Heart left ventricle (tissue), 16 donors: ENCODE measurements around the gene CORO1C. TPM values are rescaled to one million over a fixed set of nuclear protein-coding genes. Genes with fewer than 3 reads are reported as not detected.

Experiments used
- ATAC-seq, 4 donors: fragments of 200-7000 bp; cut with Tn5 transposase; one replicate each; pipeline ENCODE4 v1.9.1; 2020 to 2022; ENCODE audit warnings: moderate library complexity in 4 of 4, mild to moderate bottlenecking in 3 of 4, moderate number of reproducible peaks in 1 of 4
- DNase-seq, 5 donors: peaks; one replicate each; pipeline ENCODE4 v3.0.0-alpha.2; 2020
- H3K27ac ChIP-seq, 12 donors: fragments of 200-600 bp; sonication (generic) in 4 of 12; one replicate each; pipeline versions ENCODE4 v1.5.0 to v1.8.0; 2016 to 2022; ENCODE audit warnings: mild to moderate bottlenecking in 2 of 12
- H3K27me3 ChIP-seq, 9 donors: fragments of 200-600 bp; sonication (generic) in 2 of 9; one replicate each; pipeline versions ENCODE4 v1.5.1 to v1.8.0; 2016 to 2022; ENCODE audit warnings: mild to moderate bottlenecking in 3 of 9
- H3K36me3 ChIP-seq, 9 donors: fragments of 200-600 bp; sonication (generic) in 2 of 9; one replicate each; pipeline versions ENCODE4 v1.5.0 to v1.8.0; 2018 to 2022; ENCODE audit warnings: mild to moderate bottlenecking in 2 of 9
- H3K4me1 ChIP-seq, 12 donors: fragments of 200-600 bp; sonication (generic) in 4 of 12; one replicate each; pipeline versions ENCODE4 v1.5.0 to v1.8.0; 2016 to 2022; ENCODE audit warnings: mild to moderate bottlenecking in 3 of 12
- H3K4me3 ChIP-seq, 12 donors: fragments of 200-600 bp; sonication (generic) in 4 of 12; one replicate each; pipeline versions ENCODE4 v1.5.0 to v1.8.0; 2017 to 2022; ENCODE audit warnings: mild to moderate bottlenecking in 9 of 12, moderate library complexity in 4 of 12
- H3K9me3 ChIP-seq, 12 donors: fragments of 200-600 bp; sonication (generic) in 4 of 12; one replicate each; pipeline versions ENCODE4 v1.5.0 to v1.8.0; 2016 to 2022; ENCODE audit warnings: mild to moderate bottlenecking in 1 of 12
- CTCF ChIP-seq, 12 donors: fragments of 200-600 bp; sonication (generic) in 4 of 12; IDR thresholded peaks; one replicate each; pipeline versions ENCODE4 v1.5.0 to v1.8.0; 2018 to 2022; ENCODE audit warnings: antibody characterized with exemption in 12 of 12, mild to moderate bottlenecking in 5 of 12
- POLR2A ChIP-seq, 2 donors: fragments of 450-650 bp; IDR thresholded peaks; one replicate each; pipeline ENCODE4 v1.6.1; 2017; ENCODE audit warnings: antibody characterized with exemption in 2 of 2, mild to moderate bottlenecking in 2 of 2, moderate library complexity in 2 of 2
- WGBS, 4 donors: extraction: QIAGEN DNeasy Blood & Tissue Kit in 2 of 4; methylation state at CpG; one replicate each; pipeline versions ENCODE4 v1.1.5 to v1.1.7; 2013 to 2018; 5-methylcytosine and 5-hydroxymethylcytosine counted together
- intact Hi-C, 10 donors: fragments of 100-400 bp; cut with DNase I; formaldehyde crosslinking; loops; one replicate each; pipeline versions ENCODE4 v1.11.1 to v1.14.2; 2022
- polyA plus RNA-seq, 2 donors: library from polyadenylated mRNA; stranded (reverse); fragments of 200-250 nt; gene quantifications; one replicate each; pipeline ENCODE4 v1.2.3, GENCODE V29; 2013
- total RNA-seq, 9 donors: library from RNA; depleted of rRNA in 2 of 9; stranded (reverse); fragments of >200 nt in 2 of 9; fragmentation: NEBNext Ultra II Directional in 3 of 9; extraction: Animal tissue kit (Norgen Biotek cat#: 25700) in 3 of 9; gene quantifications; one replicate each; pipeline versions ENCODE4 v1.1.0 to v1.2.4, GENCODE V29; 2016 to 2023
- donor health status: ischemic (EF 13 %, LVEDD 7.1; RV severe dilation, severe dysfunction).
- donor health status: healthy with polysubstance abuse.
- donor health status: DM: no; HTN: yes; CAD: no.
- donor health status: DM: no; HTN: no; CAD: no.
- donor health status: ischemic (EF 25% LVEDD 6.9; RV normal size, moderate dysfunction).
- donor health status: ischemic (EF 25% LVEDD 5.7; RV mildly dilated, moderate dysfunction).
- donor health status: healthy.
- donor health status: DM: yes; HTN: yes; CAD: no.
- donor health status: ischemic (EF 35%, LVEDD 5.7; RV mildly dilated, moderate dysfunction).
- donor health status: nonischemic (EF 11% LVEDD 7.7; RV severe dilation, severe dysfunction).
- donor health status: DM: yes; HTN: yes; CAD: no.
- donor health status: PGD.
- donor health status: ischemic (EF 29% LVEDD 5.4; RV normal size, mild dysfunction).
- donor health status: nonischemic (EF 23%, LVEDD 6.1; RV moderate dilation, normal function).

The CORO1C gene
- total and polyA plus RNA-seq, 11 donors = 18.3 to 119 (median 65.2) TPM

GRCh38 chr12:108685469-108686260 is 45.7 kb downstream of the CORO1C start:
- peaks cover 0 to 6% (median 0%) of the 10 kb centered on the region in 9 donors for H3K36me3 ChIP-seq
- H3K27ac ChIP-seq = peak overlapping the region; percentile 26 to 95 (median 67)
- no peaks in the 10 kb centered on the region for H3K9me3 ChIP-seq
- TF ChIP-seq CTCF (IDR thresholded peaks at IDR 0.05) = no peak
- no peak for TF ChIP-seq POLR2A (IDR thresholded peaks at IDR 0.05)
- ATAC-seq = no peak
- no peak for DNase-seq
- intact Hi-C loops = loop anchor here in 4 of 10 donors (5.0 kb wide), 3 partner anchors 47 to 117 kb away; partner anchors contain the start of gene CORO1C (in 1 of the 4)
- 33 to 45% (median 38%) methylated on average over 4 of the region's 4 CpGs for WGBS, 4 donors
- H3K4me1 ChIP-seq = peaks cover 11 to 72% (median 55%) of the 10 kb centered on the region in 12 donors
- no peak overlapping the region for H3K4me3 ChIP-seq
- no peaks in the 10 kb centered on the region for H3K27me3 ChIP-seq

- Histone ChIP-seq H3K36me3 (peaks cover 0 to 8% (median 0%) of the 10 kb centered on the region in 9 donors), H3K27ac (peak overlapping the region in 5 of 12 donors; percentile 4 to 94 (median 49)), H3K4me3 (no peak overlapping the region), H3K4me1 (peaks cover 0 to 61% (median 41%) of the 10 kb centered on the region in 12 donors), H3K9me3 (no peaks in the 10 kb centered on the region), H3K27me3 (no peaks in the 10 kb centered on the region)
- intact Hi-C loops = no loop called here
- 82 to 88% (median 85%) methylated on average over 4 of the region's 4 CpGs for WGBS, 4 donors
- ATAC-seq (no peak), DNase-seq (no peak)
- TF ChIP-seq POLR2A (IDR thresholded peaks at IDR 0.05) = no peak
- no peak for TF ChIP-seq CTCF (IDR thresholded peaks at IDR 0.05)
These were observed 47.3 kb downstream of the CORO1C start for GRCh38 chr12:108683906-108684556.

GRCh38 chr12:108681317-108681716 is 50.0 kb downstream of the CORO1C start:
- H3K27me3 ChIP-seq = no peaks in the 10 kb centered on the region
- peak overlapping the region in 2 of 12 donors; percentile 27 to 59 for H3K27ac ChIP-seq
- H3K36me3 ChIP-seq = peaks cover 0 to 25% (median 16%) of the 10 kb centered on the region in 9 donors
- H3K4me3 ChIP-seq = no peak overlapping the region
- intact Hi-C loops = no loop called here
- ATAC-seq (no peak), DNase-seq (no peak)
- H3K9me3 ChIP-seq = no peaks in the 10 kb centered on the region
- TF ChIP-seq CTCF (IDR thresholded peaks at IDR 0.05) (no peak), POLR2A (IDR thresholded peaks at IDR 0.05) (no peak)
- H3K4me1 ChIP-seq = peaks cover 0 to 45% (median 29%) of the 10 kb centered on the region in 12 donors
- 69 to 85% (median 74%) methylated on average over 1 of the region's 1 CpG for WGBS, 4 donors

- 59 to 66% (median 64%) methylated on average over 1 of the region's 1 CpG for WGBS, 4 donors
- no peak for DNase-seq
These were observed 52.1 kb downstream of the CORO1C start for GRCh38 chr12:108679106-108679681.

More at GRCh38 chr12:108679106-108679681, 52.1 kb downstream of the CORO1C start:
- Histone ChIP-seq H3K27ac (peak overlapping the region in 3 of 12 donors; percentile 2 to 59 (median 38)), H3K36me3 (peaks cover 0 to 46% (median 31%) of the 10 kb centered on the region in 9 donors), H3K4me3 (no peak overlapping the region), H3K27me3 (no peaks in the 10 kb centered on the region), H3K4me1 (peaks cover 0 to 24% (median 11%) of the 10 kb centered on the region in 12 donors), H3K9me3 (no peaks in the 10 kb centered on the region)
- no peak for ATAC-seq
- TF ChIP-seq CTCF (IDR thresholded peaks at IDR 0.05) (no peak), POLR2A (IDR thresholded peaks at IDR 0.05) (no peak)
- intact Hi-C loops = no loop called here
